ENCODE measurements around the gene TMEM219. TPM values are rescaled to one million over a fixed set of nuclear protein-coding genes. Genes with fewer than 3 reads are reported as not detected.
A peak's percentile ranks its signal among the peaks of the same experiment; 100 is the strongest.
"Not testable (repeated sequence)": the region's sequence is repeated elsewhere in the genome, so short reads cannot be mapped to it uniquely, and the experiment has no call there.

Gene TMEM219
- total and polyA plus RNA-seq, 5 donors from 2014 or later = 76.7 to 261 (median 198) TPM

- Histone ChIP-seq H3K27ac (ENCODE audit: insufficient read depth, low read length, poor library complexity, severe bottlenecking) (no peak overlapping the region), H3K9me3 (ENCODE audit: control insufficient read depth in 2 of 2, low read length in 2 of 2) (no peaks in the 10 kb centered on the region), H3K36me3 (ENCODE audit: control insufficient read depth, insufficient read depth, low read length) (peaks cover 42% of the 10 kb centered on the region), H3K27me3 (ENCODE audit: control insufficient read depth, insufficient read depth, low read length) (no peaks in the 10 kb centered on the region), H3K4me3 (ENCODE audit: low read depth, low read length) (no peak overlapping the region), H3K4me1 (ENCODE audit: control insufficient read depth, insufficient read depth, low read length, poor library complexity, severe bottlenecking) (peaks cover 27% of the 10 kb centered on the region)
- no peaks in the 10 kb centered on the region for H3K9me3 Mint-ChIP-seq
- no peaks in the 10 kb centered on the region for H3K27me3 Mint-ChIP-seq
- H3K4me1 Mint-ChIP-seq = peaks cover 24 to 52% (median 35%) of the 10 kb centered on the region in 4 donors
- H3K4me3 Mint-ChIP-seq = peak overlapping the region in 1 of 4 donors; percentile 81
- DNase-seq (no peak), ATAC-seq (ENCODE audit: low read depth in 2 of 2) (no peak)
- H3K36me3 Mint-ChIP-seq = peaks cover 25% of the 10 kb centered on the region
- peak overlapping the region; percentile 46 to 69 (median 60) for H3K27ac Mint-ChIP-seq
These were observed 39.6 kb upstream of the TMEM219 start for GRCh38 chr16:29922326-29922725.

GRCh38 chr16:29922986-29923501 lies 38.8 kb upstream of the TMEM219 start:
- H3K27me3 Mint-ChIP-seq = no peaks in the 10 kb centered on the region
- H3K4me3 ChIP-seq (ENCODE audit: low read depth, low read length) = no peak overlapping the region
- DNase-seq (no peak), ATAC-seq (ENCODE audit: low read depth in 2 of 2) (no peak)
- peaks cover 27% of the 10 kb centered on the region for H3K4me1 ChIP-seq (ENCODE audit: control insufficient read depth, insufficient read depth, low read length, poor library complexity, severe bottlenecking)
- H3K27me3 ChIP-seq (ENCODE audit: control insufficient read depth, insufficient read depth, low read length) = no peaks in the 10 kb centered on the region
- no peaks in the 10 kb centered on the region for H3K9me3 ChIP-seq (ENCODE audit: control insufficient read depth in 2 of 2, low read length in 2 of 2)
- peak overlapping the region in 1 of 3 donors; percentile 69 for H3K27ac Mint-ChIP-seq
- no peaks in the 10 kb centered on the region for H3K9me3 Mint-ChIP-seq
- H3K36me3 ChIP-seq (ENCODE audit: control insufficient read depth, insufficient read depth, low read length) = peaks cover 39% of the 10 kb centered on the region
- no peak overlapping the region for H3K27ac ChIP-seq (ENCODE audit: insufficient read depth, low read length, poor library complexity, severe bottlenecking)
- H3K4me3 Mint-ChIP-seq = peak overlapping the region; percentile 21 to 81 (median 40)
- H3K36me3 Mint-ChIP-seq = peaks cover 25% of the 10 kb centered on the region
- peaks cover 24 to 58% (median 35%) of the 10 kb centered on the region in 4 donors for H3K4me1 Mint-ChIP-seq

- Histone ChIP-seq H3K27ac (ENCODE audit: insufficient read depth, low read length, poor library complexity, severe bottlenecking) (peak overlapping the region; percentile 77), H3K27me3 (ENCODE audit: control insufficient read depth, insufficient read depth, low read length) (no peaks in the 10 kb centered on the region), H3K4me3 (ENCODE audit: low read depth, low read length) (peak overlapping the region; percentile 82), H3K36me3 (ENCODE audit: control insufficient read depth, insufficient read depth, low read length) (peaks cover 26% of the 10 kb centered on the region), H3K4me1 (ENCODE audit: control insufficient read depth, insufficient read depth, low read length, poor library complexity, severe bottlenecking) (peaks cover 27% of the 10 kb centered on the region), H3K9me3 (ENCODE audit: control insufficient read depth in 2 of 2, low read length in 2 of 2) (no peaks in the 10 kb centered on the region)
- Mint-ChIP-seq H3K27me3 (no peaks in the 10 kb centered on the region), H3K36me3 (peaks cover 20% of the 10 kb centered on the region), H3K27ac (peak overlapping the region; percentile 86 to 93 (median 90)), H3K4me1 (peaks cover 22 to 60% (median 35%) of the 10 kb centered on the region in 4 donors), H3K4me3 (peak overlapping the region; percentile 92 to 100 (median 96)), H3K9me3 (no peaks in the 10 kb centered on the region)
- ATAC-seq (ENCODE audit: low read depth in 2 of 2) = no peak
- DNase-seq = no peak
These were observed 36.6 kb upstream of the TMEM219 start for GRCh38 chr16:29925105-29925756.

GRCh38 chr16:29925781-29926710 lies 35.8 kb upstream of the TMEM219 start, which contains the start of gene KCTD13:
Gene KCTD13, minus strand, starts transcription at chr16:29926226. Its CDS starts 193 bp downstream, at chr16:29926033.
- no peaks in the 10 kb centered on the region for H3K9me3 Mint-ChIP-seq
- Histone ChIP-seq H3K4me3 (ENCODE audit: low read depth, low read length) (peak within 1 kb of the TSS; percentile 82), H3K36me3 (ENCODE audit: control insufficient read depth, insufficient read depth, low read length) (peaks cover 19% of the 10 kb centered on the region), H3K27ac (ENCODE audit: insufficient read depth, low read length, poor library complexity, severe bottlenecking) (peak within 1 kb of the TSS; percentile 77), H3K9me3 (ENCODE audit: control insufficient read depth in 2 of 2, low read length in 2 of 2) (no peaks in the 10 kb centered on the region), H3K4me1 (ENCODE audit: control insufficient read depth, insufficient read depth, low read length, poor library complexity, severe bottlenecking) (peaks cover 27% of the 10 kb centered on the region), H3K27me3 (ENCODE audit: control insufficient read depth, insufficient read depth, low read length) (no peaks in the 10 kb centered on the region)
- DNase-seq = peak; percentile 82 to 91 (median 85)
- no peaks in the 10 kb centered on the region for H3K27me3 Mint-ChIP-seq
- H3K36me3 Mint-ChIP-seq = peaks cover 12% of the 10 kb centered on the region
- peak; percentile 81 to 91 for ATAC-seq (ENCODE audit: low read depth in 2 of 2)
- H3K4me3 Mint-ChIP-seq = peak within 1 kb of the TSS; percentile 92 to 100 (median 96)
- peak within 1 kb of the TSS; percentile 86 to 97 (median 95) for H3K27ac Mint-ChIP-seq
- H3K4me1 Mint-ChIP-seq = peaks cover 14 to 52% (median 29%) of the 10 kb centered on the region in 4 donors

GRCh38 chr16:29926711-29927052 lies 35.2 kb upstream of the TMEM219 start:
- Mint-ChIP-seq H3K9me3 (no peaks in the 10 kb centered on the region), H3K36me3 (peaks cover 10% of the 10 kb centered on the region), H3K4me3 (peak overlapping the region; percentile 92 to 97 (median 95)), H3K4me1 (peaks cover 10 to 48% (median 26%) of the 10 kb centered on the region in 4 donors), H3K27me3 (no peaks in the 10 kb centered on the region), H3K27ac (peak overlapping the region; percentile 80 to 95 (median 81))
- peaks cover 13% of the 10 kb centered on the region for H3K36me3 ChIP-seq (ENCODE audit: control insufficient read depth, insufficient read depth, low read length)
- H3K27ac ChIP-seq (ENCODE audit: insufficient read depth, low read length, poor library complexity, severe bottlenecking) = peak overlapping the region; percentile 77
- DNase-seq (no peak), ATAC-seq (ENCODE audit: low read depth in 2 of 2) (no peak)
- no peaks in the 10 kb centered on the region for H3K27me3 ChIP-seq (ENCODE audit: control insufficient read depth, insufficient read depth, low read length)
- peak overlapping the region; percentile 67 for H3K4me3 ChIP-seq (ENCODE audit: low read depth, low read length)
- H3K9me3 ChIP-seq (ENCODE audit: control insufficient read depth in 2 of 2, low read length in 2 of 2) = no peaks in the 10 kb centered on the region
- H3K4me1 ChIP-seq (ENCODE audit: control insufficient read depth, insufficient read depth, low read length, poor library complexity, severe bottlenecking) = peaks cover 27% of the 10 kb centered on the region

GRCh38 chr16:29927070-29927905 lies 34.6 kb upstream of the TMEM219 start:
- H3K27ac ChIP-seq (ENCODE audit: insufficient read depth, low read length, poor library complexity, severe bottlenecking) = no peak overlapping the region
- peaks cover 10 to 48% (median 25%) of the 10 kb centered on the region in 4 donors for H3K4me1 Mint-ChIP-seq
- peak overlapping the region; percentile 80 to 95 (median 81) for H3K27ac Mint-ChIP-seq
- H3K36me3 ChIP-seq (ENCODE audit: control insufficient read depth, insufficient read depth, low read length) = peaks cover 9% of the 10 kb centered on the region
- peak overlapping the region; percentile 92 to 97 (median 95) for H3K4me3 Mint-ChIP-seq
- no peak for DNase-seq
- no peaks in the 10 kb centered on the region for H3K9me3 Mint-ChIP-seq
- peak overlapping the region; percentile 67 for H3K4me3 ChIP-seq (ENCODE audit: low read depth, low read length)
- no peaks in the 10 kb centered on the region for H3K9me3 ChIP-seq (ENCODE audit: control insufficient read depth in 2 of 2, low read length in 2 of 2)
- peaks cover 3% of the 10 kb centered on the region for H3K27me3 Mint-ChIP-seq
- no peak for ATAC-seq (ENCODE audit: low read depth in 2 of 2)
- peaks cover 9% of the 10 kb centered on the region for H3K36me3 Mint-ChIP-seq
- no peaks in the 10 kb centered on the region for H3K27me3 ChIP-seq (ENCODE audit: control insufficient read depth, insufficient read depth, low read length)
- peaks cover 27% of the 10 kb centered on the region for H3K4me1 ChIP-seq (ENCODE audit: control insufficient read depth, insufficient read depth, low read length, poor library complexity, severe bottlenecking)

GRCh38 chr16:29931750-29932149 lies 30.1 kb upstream of the TMEM219 start:
- H3K4me3 Mint-ChIP-seq; ATAC-seq (ENCODE audit: low read depth in 2 of 2); H3K27ac ChIP-seq (ENCODE audit: insufficient read depth, low read length, poor library complexity, severe bottlenecking); H3K9me3 ChIP-seq (ENCODE audit: control insufficient read depth in 2 of 2, low read length in 2 of 2); H3K9me3 Mint-ChIP-seq; H3K27me3 ChIP-seq (ENCODE audit: control insufficient read depth, insufficient read depth, low read length); H3K27ac Mint-ChIP-seq; H3K36me3 Mint-ChIP-seq; DNase-seq; H3K4me1 ChIP-seq (ENCODE audit: control insufficient read depth, insufficient read depth, low read length, poor library complexity, severe bottlenecking); H3K4me3 ChIP-seq (ENCODE audit: low read depth, low read length); H3K36me3 ChIP-seq (ENCODE audit: control insufficient read depth, insufficient read depth, low read length): not testable (repeated sequence)
- Mint-ChIP-seq H3K27me3 (peaks cover 24% of the 10 kb centered on the region), H3K4me1 (peaks cover 4 to 14% (median 4%) of the 10 kb centered on the region in 4 donors)

Measured in CD4-positive, CD25-positive, alpha-beta regulatory T cell (primary cell).